ENCODE results near the gene CHCHD3.
A peak's percentile ranks its signal among the peaks of the same experiment; 100 is the strongest.

Gene CHCHD3

DNA sequence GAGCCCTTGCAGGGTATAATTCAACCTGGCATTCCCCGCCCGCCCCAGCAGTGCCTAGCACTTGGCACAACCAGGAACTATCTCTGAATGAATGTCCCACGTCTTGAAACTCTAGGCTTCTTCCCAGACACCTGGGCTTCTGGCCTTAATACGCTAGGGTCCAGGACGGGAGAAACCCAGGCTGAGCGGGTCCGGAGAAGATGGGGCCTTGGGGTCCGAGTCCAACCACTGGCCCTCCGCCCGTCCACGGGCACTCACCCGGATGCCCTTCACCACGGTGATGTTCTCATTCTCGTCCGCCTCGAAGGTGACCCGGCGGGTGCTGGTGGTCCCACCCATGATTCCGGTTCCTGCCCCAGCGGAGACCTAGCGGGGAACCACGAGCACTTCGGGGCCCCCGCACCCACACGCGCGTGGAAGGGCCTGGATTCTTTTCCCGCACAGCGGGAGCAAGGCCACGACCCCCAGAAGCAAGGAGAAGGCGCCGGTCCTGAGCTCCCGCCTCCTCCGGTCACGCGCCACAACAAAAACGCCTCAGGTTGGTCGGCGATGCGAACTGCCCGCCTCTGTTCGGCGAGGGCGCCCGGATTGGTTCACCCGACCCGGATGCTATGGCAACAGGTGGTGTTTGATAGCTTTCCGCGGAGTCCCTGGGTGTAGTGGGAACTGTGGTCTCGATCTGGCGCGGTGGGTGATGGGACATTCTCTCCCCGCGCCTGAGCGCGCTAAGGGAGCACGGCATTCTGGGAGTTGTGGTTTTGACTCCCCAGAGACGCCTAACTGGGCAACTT lies at the start of gene CHCHD3:
TSS of gene CHCHD3 (minus strand) at position 492 of the 791 bp plus-strand sequence. CDS start at position 339, 153 bp downstream.
- peak; percentile 95 for DNase-seq (ENCODE audit: low read depth, low spot score)

DNA sequence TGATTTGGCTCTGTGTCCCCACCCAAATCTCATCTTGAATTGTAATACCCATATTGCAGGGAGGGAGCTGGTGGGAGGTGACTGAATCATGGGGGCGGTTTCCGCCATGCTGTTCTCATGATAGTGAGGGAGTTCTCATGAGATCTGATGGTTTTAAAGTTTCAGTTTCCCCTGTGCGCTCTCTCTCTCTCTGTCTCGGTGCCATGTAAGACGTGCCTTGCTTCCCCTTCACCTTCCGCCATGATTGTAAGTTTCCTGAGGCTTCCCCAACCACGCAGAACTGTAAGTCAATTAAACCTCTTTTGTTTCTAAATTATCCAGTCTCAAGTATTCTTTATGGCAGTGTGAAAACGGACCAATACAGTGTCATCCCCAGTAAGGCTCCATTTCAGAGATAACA lies 48.3 kb upstream of the CHCHD3 start:
- no peak for DNase-seq (ENCODE audit: low read depth, low spot score)

DNA sequence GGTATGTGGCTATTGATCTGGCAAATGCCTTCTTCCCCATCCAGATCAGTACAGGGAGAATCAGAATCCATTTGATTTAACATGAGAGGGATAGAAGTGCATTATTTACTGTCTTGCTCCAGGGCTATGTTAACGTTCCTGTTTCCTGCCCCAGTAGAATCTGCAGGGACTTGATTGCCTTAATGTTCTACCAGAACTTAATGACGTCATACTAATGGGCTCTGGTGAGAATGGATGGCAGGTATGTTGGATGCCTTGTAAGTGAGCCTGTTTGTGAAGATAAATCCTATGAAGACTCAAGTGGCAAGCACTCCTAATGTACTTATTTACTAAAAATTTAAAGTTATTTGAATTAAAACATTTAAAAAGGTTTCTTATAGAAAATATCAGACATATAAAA lies 44.5 kb upstream of the CHCHD3 start:
- DNase-seq (ENCODE audit: low read depth, low spot score) = no peak

- DNase-seq (ENCODE audit: low read depth, low spot score) = no peak
These were observed 43.1 kb upstream of the CHCHD3 start for GRCh38 chr7:133124974-133125373.

DNA sequence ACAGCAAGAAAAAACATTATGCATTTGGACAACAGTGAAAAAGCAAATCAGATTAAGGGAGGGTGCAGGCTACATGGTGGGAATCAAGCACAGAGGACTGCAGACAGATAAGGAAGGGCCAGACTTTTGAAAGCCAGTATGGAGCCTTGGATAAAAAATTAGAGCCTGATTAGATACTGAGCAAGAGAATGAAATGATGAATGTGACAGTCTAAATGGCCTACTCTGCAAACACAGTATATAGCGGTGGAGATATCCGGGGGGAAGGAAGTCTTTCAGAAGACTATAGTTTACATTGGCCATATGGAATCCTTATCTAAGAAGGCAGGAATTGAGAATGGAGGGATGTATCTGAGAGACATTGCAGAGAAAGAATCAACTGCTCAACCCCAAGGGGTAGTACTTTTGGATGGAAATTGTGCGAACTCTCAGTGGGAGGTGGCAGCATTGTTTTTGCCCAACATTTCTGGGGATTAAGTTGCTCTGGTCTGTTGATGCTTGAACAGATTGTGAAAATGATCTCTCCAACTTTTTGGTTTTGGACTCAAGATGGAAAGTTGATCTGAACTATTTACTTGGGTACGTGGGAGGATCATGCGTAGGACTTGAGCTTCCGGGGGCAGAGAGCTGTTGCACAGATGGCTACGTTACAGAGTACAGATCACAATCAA lies 39.4 kb upstream of the CHCHD3 start:
- DNase-seq (ENCODE audit: low read depth, low spot score) = no peak

GRCh38 chr7:133119067-133119466 lies 37.2 kb upstream of the CHCHD3 start:
- DNase-seq (ENCODE audit: low read depth, low spot score) = no peak

GRCh38 chr7:133118261-133118660 lies 36.4 kb upstream of the CHCHD3 start:
- no peak for DNase-seq (ENCODE audit: low read depth, low spot score)

DNA sequence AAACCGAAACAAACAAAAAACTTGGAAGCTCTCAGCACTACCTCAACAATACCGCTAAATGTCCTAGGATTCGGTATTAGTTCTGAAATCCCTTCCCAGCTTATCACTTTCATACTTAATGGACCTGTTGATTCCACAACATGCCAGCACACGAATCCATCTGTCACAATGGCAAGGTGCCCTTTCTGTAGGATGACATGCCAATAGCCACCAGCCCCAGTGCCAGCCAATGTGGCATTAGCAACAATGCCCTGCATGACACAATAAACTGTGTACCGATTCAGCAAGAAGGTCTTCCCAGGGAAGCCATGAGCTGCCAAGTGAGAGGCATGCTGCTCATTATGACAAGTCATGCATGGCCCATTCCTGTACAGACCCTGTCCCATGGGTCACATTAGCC lies 35.6 kb upstream of the CHCHD3 start:
- DNase-seq (ENCODE audit: low read depth, low spot score) = no peak

GRCh38 chr7:133115596-133115995 lies 33.7 kb upstream of the CHCHD3 start:
- no peak for DNase-seq (ENCODE audit: low read depth, low spot score)

DNA sequence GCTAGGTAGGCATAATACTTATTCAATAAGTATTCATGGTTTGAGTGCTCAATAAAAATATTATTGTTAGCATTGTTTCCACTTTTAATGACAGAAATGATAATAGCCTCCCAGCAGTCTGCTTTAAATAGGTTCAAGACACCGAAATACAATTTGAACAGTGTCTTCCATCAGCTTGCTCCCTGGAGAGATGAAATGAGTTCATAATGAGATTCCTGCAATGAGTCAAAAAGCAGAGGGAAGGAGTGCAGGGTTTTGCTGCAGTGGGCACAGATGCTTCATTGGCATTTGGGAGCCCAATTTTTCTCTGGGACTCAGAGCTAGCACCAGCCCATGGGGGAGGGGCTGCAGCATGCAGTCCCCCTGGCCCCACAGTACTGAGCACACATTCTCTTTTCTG lies 32.6 kb upstream of the CHCHD3 start:
- DNase-seq (ENCODE audit: low read depth, low spot score) = no peak

DNA sequence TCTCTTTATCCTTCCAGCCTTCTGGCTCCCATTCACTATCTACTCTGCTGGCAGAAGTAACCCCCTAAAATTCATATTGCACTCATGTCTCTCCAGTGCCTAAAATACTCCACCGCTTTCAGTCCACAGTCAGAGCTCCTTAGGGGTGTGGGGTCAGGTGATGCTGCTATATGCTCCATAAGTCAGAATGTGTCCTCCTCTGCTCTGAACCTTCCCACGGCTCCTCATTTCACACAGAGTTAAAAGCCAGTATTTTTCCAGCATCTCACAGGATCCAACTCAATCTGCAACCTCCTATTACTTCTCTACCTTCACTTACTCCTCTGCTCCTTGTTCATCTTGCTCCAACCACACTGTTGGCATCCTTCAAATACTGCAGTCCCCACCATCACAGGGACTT lies 31.1 kb upstream of the CHCHD3 start:
- no peak for DNase-seq (ENCODE audit: low read depth, low spot score)

- no peak for DNase-seq (ENCODE audit: low read depth, low spot score)
These were observed 30.4 kb upstream of the CHCHD3 start for GRCh38 chr7:133112335-133112734.

DNA sequence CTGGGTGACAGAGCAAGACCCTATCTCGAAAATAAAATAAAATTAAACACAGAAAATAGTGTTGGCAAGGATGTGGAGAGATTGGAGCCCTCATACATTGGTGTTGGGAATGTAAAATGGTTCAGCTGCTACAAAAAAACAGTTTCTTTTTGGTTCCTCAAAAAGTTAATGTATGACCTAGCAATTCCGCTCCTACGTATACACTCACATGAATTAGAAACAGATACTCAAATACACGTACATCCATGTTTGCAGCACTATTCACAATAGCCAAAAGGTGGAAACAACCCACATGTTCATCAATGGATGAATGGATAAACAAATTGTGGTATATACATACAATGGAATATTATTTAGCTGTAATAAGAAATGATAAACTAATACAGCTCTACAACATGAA lies 28.4 kb upstream of the CHCHD3 start:
- no peak for DNase-seq (ENCODE audit: low read depth, low spot score)

DNA sequence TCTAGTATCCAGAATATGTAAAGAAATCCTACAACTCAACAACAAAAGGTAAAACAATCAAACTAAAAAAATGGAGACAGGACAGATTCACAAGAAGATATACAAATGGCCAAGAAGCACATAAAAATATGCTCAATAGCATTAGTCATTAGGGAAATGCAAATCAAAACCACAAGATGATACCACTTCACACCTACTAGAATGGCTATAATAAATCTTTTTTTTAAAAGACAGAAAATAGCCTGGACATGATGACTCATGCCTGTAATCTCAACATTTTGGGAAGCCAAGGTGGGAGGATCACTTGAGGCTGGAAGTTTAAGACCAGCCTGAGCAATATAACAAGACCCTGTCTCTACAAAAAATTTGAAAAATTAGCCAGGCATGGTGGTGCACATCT lies 27.9 kb upstream of the CHCHD3 start:
- no peak for DNase-seq (ENCODE audit: low read depth, low spot score)

DNA sequence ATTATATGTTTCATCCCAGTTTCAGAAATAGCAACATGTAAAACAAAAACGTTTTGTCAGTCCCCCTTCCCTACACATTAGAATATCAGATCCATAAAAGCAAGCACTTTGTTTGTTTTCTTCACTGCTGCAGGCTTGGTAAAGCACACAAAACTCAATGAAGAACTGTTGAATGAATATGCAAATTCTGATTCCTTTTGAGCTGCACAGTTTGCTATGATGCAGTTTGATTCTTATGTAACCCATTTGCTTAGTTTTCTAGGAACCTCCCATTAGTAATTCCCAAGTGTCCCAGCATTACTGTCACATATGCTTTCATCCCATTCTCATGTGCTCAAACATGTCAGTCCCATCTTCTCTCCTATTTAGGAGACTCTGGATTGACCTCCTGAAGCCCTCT lies 26.1 kb upstream of the CHCHD3 start:
- no peak for DNase-seq (ENCODE audit: low read depth, low spot score)

- DNase-seq (ENCODE audit: low read depth, low spot score) = no peak
These were observed 20.6 kb upstream of the CHCHD3 start for GRCh38 chr7:133102276-133103060.

GRCh38 chr7:133099633-133100286 lies 17.9 kb upstream of the CHCHD3 start:
- DNase-seq (ENCODE audit: low read depth, low spot score) = no peak

GRCh38 chr7:133095119-133095671 lies 13.3 kb upstream of the CHCHD3 start:
- DNase-seq (ENCODE audit: low read depth, low spot score) = no peak

DNA sequence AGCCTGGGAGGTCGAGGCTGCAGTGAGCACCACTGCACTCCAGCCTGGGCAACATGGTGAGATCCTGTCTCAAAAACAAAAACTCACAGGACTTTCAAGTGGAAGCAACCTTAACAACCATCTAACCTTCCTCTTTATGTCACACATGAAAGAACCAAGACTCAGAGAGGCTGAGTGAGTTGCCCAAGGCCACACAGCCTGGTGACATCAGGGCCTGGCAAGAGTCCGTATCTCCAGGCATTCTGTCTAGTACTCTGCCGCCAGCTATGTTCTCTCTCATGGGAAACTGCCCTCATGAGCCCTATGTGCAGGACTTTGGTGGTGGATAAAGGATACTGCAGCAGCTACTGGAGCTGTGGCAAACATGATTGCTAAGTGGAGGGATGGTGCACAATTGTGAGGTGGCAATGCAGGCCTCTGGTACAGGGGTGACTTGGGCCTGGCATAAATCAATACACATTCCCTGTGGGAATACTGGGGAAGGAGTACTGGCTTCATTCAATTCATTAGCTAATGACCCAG lies 10.1 kb upstream of the CHCHD3 start:
- DNase-seq (ENCODE audit: low read depth, low spot score) = no peak

DNA sequence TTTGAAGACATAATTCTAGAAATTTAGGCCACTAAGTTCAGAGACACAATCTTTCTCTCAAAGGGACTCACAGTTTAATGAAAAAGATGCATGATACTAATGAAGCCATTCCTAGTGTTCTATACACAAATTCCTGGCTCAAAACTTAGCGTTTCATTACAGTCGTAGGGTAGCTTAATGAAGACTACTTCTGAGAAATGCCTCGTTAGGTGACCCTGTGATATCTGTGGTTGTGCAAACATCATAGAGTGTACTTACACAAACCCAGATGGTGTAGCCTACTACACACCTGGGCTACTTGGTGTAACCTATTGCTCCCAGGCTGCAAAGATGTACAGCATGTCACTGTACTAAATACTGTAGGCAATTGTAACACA lies 488 bp upstream of the CHCHD3 start:
- DNase-seq (ENCODE audit: low read depth, low spot score) = no peak

DNA sequence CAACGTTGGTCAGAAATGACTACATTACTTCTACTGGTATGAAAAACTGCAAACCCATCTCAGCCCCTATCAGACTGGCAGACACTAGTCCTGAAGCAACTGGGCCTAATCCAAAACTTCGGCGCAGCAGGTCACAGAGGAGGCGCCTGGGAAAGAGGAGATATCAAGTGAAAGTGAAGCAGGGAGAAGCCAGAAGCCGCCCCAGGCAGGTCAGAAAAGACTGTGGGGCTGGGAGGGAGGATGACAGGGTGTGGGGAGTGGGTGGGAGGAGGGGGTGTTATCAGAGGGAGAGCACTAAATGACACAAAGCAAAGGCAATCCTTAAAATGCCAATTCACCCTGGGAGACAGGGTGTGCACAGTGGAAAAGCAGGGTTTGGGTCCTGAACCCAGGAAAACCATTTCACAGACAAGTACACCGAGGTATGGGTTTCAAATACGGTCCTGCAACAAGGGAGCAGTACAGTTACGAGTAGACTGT lies 731 bp downstream of the CHCHD3 start:
- no peak for DNase-seq (ENCODE audit: low read depth, low spot score)

All from activated CD4-positive, CD25-positive, alpha-beta regulatory T cell treated with anti-CD3 and anti-CD28 coated beads, Interleukin-2, amount 50 U/mL, for 16 hours (primary cell).